Effector CD4-positive, alpha-beta T cell (primary cell): Measurements from ENCODE around the gene ANXA8.
"Not testable (repeated sequence)": the region's sequence is repeated elsewhere in the genome, so short reads cannot be mapped to it uniquely, and the experiment has no call there.

ENCODE experiments used
- DNase-seq: peaks from one replicate; pipeline ENCODE4 v3.0.0-alpha.2; 2020

ANXA8 gene

DNA sequence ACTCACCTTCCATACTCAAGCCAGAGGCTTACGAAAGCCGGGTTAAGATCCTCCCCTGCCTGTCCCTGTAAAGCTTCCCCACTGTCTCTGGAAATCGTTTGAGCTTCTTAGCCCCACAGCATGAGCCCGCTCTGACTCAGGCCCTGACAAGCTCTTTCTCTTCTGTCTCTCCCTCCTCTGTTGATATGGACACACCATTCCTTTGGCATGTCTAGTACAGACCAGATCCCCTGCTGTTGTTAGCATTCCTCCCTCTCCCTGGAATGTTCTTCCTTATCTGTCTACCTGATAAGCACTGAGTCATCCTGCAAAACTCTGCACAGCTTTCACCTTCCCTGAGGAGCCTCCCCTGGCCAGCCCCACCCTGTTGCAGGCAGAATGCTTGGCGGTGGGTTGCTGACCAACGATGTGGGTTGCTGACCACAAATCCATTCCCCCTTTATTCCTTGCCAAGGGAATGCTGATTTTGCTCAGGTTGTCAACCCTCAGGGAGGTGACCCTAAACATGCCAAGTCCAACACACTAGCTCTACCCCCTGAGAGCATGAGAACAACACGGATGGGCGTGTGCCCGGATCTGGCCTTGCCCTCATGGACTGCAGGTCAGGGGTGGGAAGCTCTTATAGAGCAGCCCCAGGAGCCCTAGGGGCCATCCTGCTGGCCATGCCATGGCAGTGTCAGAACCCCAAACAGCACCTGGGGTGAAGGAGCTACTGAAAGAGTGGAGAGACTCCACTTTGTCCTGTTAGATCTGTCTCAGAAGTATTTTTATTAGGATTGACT lies 21.1 kb downstream of the ANXA8 start:
- not testable (repeated sequence) for DNase-seq

DNA sequence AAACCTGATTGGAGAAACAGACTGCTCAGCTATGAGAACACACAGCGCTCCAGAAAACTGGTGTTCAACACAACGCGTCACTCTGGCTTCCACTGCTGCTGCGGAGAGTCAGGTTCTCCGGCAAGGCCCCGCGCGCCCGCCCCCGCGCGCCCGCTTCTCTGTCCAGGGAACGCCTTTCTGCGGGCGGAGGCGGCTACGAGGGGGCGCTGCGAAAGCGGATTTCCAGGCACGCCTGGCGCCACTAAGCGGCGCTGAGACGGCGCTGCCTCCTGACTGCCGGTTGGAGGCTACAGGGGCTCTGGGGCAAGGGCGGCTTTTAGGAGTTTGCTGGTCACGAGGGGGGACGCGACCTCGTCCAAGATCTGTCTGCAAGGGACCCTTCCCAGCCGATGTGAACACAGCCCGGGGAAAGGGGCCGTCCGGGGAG lies 22.6 kb downstream of the ANXA8 start:
- not testable (repeated sequence) for DNase-seq

- no peak for DNase-seq
Measured at GRCh38 chr10:47458466-47459154, 25.3 kb downstream of the ANXA8 start.

DNA sequence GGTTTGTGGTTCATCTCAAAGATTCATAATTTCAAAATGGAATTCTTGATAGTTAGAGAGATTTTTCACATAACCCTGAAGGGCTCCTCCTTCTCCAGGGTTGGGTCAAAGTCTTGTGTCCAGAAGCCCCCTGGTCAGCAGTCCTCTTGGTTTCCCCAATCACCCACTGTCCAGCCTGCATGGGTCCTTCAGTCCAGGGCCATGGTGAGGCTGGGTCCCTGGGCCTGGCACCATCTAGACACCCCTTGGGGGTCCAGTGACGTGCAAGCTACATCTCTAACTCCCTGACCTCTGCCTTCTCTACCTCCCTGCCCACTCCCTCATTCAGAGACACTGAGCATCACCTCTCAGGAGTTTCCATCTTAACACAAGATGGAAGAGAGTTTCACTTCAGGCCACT lies 26.1 kb downstream of the ANXA8 start:
- no peak for DNase-seq

DNA sequence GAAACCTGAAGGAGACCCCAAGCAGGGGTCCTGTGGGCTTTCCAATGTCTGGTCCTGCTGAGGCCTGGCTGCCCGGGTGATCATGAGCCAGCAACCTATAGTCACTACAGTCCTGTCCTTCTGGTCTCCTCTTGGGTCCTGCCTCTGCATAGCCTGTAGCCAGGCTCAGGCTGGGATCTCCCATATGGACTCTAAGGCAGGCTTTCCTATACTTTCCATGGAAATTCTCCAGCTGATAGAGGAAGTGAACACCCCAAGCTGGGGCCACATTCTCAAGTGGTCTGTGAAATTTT lies 26.4 kb downstream of the ANXA8 start:
- DNase-seq: no peak

- no peak for DNase-seq
Measured at GRCh38 chr10:47456794-47457527, 27.0 kb downstream of the ANXA8 start.

GRCh38 chr10:47456079-47456785 lies 27.7 kb downstream of the ANXA8 start:
- DNase-seq: no peak

DNA sequence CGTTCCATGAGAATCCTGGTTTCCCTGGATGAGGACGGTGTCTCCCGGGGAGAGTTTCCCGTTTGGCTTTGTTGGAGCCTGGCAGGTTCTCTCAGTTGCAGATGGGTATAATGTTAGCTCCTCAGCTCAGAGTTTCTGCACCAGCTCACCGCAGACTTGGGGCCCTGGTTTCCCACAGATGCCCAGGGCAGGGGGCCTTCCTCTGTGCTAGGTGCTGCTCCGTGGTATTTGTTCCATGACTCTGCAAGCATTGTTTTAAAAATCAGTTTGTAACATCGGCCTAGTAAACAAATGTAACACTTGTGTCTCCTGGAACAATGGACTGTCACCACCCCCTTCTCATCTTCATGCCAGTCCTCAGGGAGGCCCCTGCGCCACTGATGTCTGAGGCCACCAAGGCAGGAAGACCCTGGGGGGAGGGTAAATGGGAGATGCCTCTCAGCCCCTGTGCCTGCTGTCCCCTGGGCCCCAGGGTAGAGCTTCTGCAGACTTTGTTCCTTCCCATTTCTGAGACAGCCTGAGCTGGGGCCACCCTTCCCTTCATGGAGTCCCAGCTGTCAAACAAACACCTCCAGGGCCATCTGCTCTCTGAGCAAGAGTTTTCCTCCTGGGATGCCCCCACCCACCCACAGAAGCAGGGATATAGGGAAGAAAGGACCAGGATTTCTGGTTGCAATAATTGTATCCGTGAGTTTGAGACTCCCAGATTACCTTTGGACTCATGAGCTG lies 28.4 kb downstream of the ANXA8 start:
- DNase-seq: not testable (repeated sequence)

- no peak for DNase-seq
Measured at GRCh38 chr10:47454780-47455058, 29.2 kb downstream of the ANXA8 start.

DNA sequence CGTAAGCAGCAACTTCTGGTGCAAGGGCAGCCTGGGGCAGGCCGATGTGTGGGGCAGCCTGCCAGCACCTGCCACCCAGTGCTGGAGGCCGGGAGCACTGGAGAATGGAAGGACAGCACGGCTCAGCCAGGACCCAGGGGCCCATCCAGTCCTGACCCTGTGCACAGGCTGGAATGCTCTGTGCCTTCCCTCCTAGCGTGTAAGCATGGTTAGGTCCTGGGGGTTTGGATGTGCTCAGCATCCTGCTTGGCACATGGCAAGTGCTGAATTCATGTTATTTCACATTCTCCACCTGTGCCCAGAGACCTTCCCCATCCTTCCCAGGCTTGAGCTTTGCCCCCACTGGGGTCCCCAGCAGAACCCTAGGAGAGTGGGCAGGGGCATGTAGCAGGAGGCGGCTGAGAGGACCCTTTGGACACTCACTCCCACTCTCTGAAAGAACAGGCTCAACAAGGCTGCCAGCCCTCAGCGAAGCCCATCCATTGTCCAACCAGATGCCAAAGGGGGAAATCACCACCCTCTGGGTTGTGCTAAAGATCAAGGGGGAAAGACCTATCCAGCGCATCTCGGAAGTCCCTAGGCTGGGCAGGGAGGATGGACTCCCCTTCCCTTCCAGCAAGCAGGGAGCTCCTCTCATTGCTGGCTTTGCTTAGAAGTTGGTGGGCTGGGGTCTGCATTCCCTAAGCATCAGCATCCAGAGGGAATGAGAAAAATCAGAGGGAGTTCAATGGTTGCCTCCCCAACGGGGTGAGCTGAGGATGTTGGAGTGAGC lies 29.7 kb downstream of the ANXA8 start:
- no peak for DNase-seq

DNA sequence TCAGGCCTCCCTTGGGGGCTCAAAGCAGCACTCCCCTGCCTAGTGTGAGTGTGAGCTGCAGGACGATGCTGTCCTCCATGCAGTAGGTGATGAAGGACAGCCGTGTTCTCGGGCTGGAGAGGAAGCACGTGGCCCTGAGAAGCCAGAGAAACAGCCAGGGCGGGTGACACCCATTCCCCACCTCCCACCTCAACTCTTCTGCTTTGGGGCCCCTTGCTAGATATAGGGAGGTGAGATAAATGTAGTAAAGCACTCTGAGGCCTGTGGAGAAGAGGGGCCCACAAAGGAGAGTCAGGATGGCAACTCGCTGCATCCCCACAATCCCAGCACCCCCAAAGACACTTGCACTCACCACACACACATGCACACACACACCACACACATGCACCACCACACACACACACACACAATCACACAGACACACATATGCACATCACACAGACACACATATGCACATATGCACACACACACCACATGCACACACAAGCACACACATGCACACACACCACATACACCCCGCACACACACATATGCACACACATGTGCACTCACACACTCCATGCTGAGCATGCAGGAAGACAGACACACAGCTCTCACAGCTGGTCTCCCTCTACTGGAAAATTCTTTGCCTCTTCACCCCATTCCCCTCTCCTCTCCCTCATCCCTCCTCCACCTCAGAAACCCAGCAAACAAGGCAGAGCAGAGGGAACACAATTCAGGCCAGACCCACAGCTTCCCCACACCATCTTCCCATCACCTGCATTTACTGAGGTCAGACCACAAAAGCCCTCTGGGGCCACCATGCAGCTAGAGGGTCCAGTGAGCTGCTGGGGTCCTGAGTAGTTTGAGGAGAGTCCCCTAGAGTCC lies 30.5 kb downstream of the ANXA8 start:
- DNase-seq: no peak

- DNase-seq: no peak
Measured at GRCh38 chr10:47452495-47453140, 31.3 kb downstream of the ANXA8 start.

GRCh38 chr10:47451998-47452494 lies 31.9 kb downstream of the ANXA8 start:
- no peak for DNase-seq

DNA sequence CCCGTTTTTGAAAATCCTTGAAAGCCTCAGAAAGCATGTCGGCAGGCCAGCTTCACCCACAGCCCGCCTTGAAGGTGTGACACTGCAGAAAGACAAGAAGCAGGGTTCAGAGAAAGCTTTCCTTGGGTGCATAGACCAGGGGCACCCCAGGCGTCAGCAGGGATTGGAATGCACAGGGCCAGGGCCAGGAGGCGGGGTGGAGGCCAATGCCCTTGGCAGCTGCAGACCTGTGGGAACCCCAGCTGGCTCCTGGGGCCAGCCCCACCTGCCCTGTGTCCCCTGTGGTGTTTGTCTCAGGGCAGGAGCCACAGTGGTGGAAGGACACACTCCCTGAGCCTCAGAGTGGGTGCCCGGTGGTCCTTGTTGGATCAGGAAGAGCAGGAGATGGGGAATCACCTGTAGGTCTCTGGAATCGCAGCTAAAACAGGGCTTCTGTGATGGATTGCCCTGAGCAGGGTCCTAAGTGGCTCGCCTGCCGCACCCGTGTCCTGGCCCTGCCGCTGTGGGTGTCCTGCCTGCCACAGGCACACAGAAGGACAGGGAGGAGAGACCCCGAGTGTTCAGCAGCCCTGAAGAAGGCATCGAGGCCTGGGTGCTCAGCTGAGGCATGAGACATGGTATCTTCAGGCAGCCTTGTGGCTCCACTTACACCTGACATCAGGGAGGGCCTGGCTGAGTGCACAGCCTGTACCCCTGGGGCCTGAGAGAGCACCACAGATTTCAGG lies 32.5 kb downstream of the ANXA8 start:
- DNase-seq: no peak

GRCh38 chr10:47450442-47450841 lies 33.5 kb downstream of the ANXA8 start:
- DNase-seq: no peak

DNA sequence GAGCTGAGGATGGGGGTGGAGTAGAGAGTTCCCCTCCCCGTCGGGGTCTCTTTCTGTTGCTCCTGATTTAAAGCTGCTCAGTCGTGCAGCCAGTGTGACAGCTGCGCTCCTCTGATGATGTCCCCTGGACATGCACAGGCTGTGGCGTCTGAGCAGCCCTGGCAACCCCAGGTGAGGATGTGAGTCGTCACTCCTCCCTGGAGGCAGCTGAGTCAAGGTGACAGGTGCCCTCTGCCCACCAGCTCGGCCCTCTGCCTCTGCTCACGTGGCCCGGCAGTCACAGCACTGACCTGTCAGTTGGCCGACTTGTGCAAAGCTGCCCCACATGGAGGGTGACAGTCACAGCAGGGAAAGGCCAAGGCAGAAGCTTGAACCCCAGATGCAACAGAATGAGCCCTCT lies 33.9 kb downstream of the ANXA8 start:
- DNase-seq: no peak

DNA sequence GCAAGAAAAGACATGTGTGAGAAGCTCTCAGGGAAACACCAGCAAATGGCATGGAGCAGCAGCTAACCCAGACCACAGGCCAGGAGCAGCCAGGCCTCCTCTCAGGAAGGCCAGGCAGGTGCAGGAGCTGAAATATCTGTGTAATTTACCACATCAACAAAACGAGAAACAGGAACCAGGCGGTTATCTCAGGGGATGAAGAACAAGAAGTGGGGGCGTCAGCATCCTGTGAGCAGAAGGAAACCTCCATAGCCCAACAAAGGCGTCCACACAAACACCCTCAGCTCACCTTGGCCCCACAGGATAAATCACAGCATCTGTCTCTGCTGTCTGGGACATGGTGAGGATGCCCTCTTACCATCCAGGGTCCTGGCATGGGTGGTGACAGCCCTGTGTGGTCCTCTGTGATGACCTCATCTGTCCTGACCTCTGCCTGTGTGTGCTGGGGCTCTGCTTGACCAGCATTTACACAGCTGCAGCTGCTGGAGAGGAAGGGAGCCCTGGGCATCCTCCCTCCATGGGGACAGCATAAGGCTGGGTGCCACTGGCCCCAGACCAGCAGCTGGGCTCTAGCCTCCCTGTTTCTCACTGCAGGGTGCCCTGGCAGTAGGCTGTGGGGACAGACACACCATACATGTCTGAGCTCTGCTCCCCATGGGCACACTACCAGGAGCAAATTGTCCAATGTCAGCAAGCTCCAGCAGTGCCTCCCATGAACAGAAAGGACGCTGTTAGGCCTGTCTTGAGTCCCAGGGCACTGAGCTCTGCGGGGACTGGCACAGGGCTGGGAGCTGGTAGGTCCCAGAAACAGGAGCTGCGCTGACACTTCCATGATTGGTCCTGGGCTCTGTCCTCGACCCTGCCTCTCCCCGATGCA lies 34.6 kb downstream of the ANXA8 start:
- DNase-seq: no peak

DNA sequence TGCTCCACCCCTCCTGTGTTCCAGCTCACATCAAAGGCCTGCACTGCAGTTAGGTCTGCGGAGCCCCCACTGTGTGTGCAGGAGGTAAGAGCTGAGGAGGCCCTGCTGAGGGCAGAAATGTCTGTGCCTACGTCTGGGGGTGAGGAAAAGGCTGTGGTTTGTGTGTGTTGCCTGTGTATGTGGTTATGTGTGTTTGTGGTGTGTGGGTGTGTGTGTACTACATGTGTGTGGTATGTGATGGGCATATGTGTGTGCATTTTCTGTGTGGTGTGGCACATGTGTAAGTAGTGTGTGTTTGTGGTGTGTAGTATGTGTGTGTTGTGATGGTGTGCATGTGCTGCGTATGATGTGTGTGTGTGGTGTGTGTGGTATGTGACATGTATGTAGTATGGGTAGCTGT lies 36.2 kb downstream of the ANXA8 start:
- DNase-seq: no peak

GRCh38 chr10:47447209-47447608 lies 36.7 kb downstream of the ANXA8 start:
- no peak for DNase-seq
